NCI-H187 treated with DMSO at 0.1 percent for 48 hours (cell line): ENCODE data around the gene ARHGEF12.

ENCODE experiments used
- DNase-seq: peaks from one replicate; lab custom pipeline; 2025; lab: John Stamatoyannopoulos, UW

ARHGEF12 gene

DNA sequence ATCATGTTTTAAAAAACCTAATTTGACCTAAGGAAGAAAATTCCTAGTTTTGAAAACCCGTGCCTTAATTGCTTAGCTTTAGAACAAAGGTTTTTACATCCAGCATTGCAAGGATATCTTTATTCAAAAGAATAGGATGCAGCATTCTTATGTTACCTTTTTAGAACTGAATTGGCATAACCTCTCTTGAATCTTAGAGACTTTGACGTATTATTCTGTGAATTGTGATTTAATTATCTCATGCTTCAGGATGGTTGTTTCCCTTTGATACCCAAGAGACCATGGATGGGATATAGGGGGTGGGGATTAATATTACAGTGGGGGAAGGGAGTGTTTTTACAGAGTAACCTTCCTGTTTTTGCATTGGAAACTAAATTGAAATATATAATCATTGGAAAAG, 49.4 kb downstream of the ARHGEF12 start:
- DNase-seq: no peak

DNA sequence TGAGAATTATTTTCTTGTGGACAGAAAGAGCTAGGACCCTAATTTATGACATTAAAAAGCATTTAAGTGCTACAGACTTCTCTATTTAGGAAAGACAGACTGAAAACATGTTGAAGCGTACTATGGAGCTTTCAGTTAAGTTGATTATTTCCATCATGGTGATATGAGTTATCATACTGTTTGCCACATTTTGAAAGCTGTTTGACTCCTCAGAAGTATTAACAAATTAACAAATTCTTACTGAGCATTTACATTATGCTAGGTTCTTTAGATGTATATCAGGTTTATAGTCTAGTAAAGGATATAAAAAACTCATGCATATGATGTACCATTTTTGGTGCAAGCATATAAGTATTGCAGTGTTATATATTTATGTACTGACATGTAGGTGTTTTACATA, 50.1 kb downstream of the ARHGEF12 start:
- DNase-seq: no peak

DNA sequence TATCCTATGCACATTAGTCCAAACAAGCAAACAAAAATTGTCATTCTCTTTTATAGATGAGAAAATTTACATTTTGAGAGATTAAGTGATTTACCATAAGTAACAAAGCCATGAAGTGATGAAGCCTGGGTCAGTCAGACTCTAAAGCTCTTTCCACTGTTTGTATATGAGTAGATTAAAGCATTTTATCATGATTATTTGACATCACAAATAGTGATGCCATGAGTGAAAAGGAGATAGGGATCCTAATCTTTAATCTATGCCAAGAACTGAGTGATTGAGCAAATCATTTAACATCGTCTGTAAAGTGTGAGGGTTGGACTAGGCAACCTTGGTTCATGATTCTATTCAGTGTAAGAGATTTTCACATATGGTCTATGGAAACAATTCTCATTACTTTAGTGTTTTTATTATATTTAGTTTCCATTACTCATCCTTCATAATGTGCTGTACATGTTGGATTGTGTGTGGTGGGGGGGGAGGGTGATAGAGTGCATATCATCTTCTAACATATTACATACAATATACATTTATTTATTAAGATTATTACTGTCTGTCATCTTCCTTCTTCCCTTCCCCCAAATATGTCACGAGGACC, 50.7 kb downstream of the ARHGEF12 start:
- no peak for DNase-seq

DNA sequence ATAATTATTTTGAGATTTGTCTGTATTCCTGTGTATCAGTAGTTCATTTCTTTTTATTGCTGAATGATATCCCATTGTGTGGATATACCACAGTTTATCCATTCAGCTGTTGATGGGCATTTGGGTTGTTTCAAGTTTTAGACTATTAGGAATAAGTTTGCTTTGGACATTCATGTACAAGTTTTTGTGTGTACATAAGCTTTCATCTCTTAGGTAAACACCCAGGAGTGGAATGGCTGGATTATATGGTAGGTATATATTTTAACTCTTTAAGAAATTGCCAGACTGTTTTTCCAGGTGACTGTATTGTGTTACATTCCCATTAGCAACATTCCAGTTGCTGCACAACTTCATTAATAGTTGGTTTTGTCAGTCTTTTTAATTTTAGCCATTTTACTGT, 52.0 kb downstream of the ARHGEF12 start:
- no peak for DNase-seq

DNA sequence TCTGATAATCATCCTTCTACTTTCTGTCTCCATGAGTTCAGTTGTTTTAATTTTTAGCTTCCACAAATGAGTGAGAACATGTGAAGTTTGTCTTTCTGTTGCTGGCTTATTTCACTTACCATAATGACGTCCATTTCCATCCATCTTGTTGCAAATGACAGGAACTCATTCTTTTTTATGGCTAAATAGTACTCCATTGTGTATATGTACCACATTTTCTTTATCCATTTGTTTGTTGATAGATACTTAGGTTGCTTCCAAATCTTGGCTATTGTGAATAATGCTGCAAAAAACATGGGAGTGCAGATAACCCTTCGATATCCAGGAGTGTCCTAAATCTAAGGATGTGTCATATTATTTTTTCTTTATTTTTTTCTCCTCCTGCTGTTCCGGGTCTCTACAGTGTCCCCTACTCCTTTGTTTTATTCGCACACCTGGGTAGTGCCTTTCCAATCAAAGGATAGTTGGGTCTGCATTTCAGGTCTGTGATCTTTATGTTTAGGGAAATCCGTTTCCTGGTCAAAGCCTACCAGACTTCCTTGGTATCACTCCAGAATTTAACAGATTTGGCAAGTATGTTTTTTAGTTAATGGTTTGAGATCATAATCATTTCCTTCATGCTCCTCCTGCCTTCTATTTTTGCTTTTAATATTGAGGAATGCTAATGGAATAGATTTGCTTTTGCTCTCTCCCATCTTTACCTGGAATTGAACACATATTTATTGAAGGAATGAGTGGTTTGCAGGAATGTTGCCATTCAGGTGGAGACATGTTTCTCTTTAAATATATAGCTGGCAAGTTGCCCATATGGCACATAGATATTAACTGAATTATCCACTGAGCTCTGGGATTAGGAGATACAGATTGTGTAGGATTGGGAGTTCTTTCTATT, 53.7 kb downstream of the ARHGEF12 start:
- DNase-seq: no peak

DNA sequence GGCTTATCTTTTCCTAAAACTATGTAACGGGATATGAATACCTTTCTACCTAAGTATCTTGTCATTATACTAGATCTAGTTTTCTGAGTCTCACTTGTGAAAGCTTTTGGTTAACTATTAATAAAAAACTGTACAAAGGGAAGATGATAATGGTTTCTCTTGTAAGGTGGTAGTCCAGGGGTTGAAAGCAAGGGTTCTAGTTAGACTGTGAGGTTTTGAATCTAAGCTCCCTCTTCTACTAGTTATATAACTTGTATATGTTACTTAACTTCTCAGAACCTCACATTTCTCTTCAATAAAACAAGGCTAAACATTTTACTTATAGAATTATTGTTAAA, 54.3 kb downstream of the ARHGEF12 start:
- no peak for DNase-seq

DNA sequence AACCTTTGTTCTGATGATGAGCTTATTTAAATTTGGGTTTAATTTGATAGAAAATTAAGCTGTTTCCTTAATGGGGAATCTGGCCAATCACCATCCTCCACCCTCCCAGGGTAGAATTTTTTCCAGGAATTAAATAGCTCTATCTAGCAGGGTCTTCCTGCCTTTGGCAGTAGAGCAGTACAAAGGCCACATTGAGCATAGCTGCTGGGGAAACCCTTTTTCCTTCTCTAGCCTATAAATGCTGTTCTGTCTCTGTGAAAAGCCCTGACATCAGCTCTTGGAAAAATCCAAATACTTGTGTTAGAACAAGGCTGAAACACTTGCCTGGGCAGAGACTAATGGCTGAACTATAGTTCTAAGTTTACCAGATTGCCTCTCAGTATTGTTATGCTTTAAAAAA, 55.1 kb downstream of the ARHGEF12 start:
- DNase-seq: no peak

DNA sequence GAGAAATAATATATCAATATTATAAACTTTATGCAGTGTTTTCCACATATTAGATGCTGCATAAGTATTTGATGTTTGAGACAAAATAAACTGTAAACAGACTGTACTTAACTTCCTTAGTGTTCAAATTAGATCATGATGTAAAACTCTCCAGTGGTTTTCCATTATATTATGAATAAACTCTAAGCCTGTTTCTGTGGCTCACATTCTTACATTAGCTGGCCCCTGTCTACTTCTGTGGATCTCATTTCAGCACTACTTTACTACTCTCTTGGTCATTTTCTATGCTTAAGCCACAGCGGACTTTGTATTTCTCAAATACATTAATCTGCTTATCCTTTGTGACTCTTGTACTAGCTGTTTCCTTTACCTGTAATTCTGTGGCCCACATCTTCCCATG, 55.6 kb downstream of the ARHGEF12 start:
- no peak for DNase-seq

DNA sequence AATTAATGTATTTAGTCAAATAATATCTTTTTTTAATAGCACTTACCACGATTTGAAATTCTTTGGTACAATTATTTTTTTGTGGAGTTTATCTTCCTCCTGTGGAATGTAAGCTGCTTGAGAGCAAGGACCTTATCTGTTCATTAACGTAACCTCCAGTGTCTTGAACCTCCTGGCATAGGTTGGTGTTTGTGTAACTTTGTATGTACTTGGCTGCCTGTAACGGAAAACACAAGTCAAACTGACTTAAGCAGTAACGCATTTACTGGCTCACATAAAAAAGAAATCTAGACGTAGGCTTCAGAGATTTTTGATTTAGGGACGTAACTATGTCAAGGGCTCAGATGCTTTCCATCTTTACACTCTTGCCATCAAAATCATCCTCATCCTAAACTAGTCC, 56.1 kb downstream of the ARHGEF12 start:
- no peak for DNase-seq

DNA sequence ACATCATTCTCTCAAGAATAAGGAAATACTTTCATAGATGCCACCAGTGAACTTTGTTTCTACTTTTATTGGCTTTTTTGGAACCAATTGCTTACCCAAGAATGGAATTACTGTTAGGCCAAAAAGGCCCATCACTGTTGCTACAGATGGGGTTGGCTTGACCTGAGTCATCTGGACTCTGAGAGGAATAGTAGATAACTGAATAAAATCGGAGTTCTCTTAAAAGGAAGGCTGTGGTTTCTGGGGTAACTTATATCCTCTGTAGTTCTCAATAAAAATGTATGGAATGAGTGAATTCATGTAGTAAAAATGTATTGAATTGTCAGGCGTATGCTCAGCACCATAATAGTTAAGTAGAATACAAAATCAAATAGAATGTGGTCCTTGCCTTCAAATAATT, 56.6 kb downstream of the ARHGEF12 start:
- DNase-seq: no peak

DNA sequence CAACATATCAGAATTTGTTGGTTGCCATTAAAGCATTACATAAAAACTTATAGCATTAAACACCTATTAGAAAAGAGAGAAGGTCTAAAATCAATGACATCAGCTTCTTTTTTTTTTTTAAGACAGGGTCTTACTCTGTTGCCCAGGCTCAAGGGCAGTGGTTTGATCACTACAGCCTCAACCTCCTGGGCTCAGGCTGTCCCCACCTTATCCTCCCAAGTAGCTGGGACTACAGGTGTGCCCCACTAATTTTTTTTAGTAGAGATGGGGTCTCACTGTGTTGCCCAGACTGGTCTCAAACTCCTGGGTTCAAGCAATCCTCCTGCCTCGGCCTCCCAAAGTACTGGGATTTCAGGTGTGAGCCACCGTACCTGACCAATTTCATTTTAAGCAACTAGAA, 57.9 kb downstream of the ARHGEF12 start:
- no peak for DNase-seq

DNA sequence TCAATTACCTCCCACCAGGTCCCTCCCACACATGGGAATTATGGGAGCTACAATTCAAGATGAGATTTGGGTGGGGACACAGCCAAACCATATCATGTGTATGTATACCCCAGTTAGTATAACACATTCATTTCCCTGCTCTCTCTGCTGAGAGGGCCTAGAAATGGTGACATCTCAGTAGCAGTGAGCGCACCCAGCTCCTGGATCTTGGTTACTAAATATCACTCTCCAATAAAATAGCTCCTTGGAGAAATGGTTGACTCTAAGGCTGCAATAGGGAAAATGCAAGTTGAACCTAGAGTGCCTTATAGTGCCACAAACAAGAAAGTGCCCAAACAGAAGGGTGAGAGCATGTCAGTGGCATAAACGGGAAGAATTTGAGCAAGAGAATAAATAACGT, 59.6 kb downstream of the ARHGEF12 start:
- no peak for DNase-seq

DNA sequence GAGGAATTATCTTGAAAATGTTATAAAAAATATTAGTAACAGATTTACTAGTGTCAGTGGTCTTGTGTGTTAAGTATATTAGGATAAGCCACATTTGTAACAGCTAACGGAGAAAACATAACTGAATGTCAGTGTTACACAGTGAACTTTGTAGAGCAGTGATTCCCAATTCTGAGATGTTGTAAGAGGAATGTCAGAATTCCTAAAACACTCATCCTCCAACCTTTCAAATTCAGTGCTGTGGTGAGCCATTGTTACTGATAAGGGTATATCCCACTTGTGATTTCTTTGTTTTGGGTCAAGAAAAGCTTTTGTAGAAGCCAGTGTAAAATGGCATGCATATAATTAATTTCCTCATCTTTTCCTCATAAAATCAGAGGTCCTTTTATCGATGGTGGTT, 61.9 kb downstream of the ARHGEF12 start:
- no peak for DNase-seq

DNA sequence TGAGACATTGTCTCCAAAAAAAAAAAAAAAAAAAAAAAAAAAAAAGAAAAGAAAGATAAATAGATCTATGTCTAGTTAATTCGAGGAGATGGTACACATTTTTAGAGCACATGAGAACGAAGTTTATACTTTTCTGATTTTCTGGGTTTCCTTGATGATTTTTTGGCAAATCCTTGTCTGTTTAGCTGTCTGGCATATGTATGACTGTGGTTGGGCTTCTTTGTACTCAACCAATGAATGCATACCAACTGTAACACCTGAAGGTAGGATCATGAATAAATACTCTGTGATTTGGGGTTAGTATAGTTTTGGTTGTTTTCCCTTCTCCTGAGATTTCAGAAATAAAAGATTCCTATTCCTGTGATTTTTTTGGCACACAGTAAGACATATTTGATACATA, 63.1 kb downstream of the ARHGEF12 start:
- DNase-seq: no peak

DNA sequence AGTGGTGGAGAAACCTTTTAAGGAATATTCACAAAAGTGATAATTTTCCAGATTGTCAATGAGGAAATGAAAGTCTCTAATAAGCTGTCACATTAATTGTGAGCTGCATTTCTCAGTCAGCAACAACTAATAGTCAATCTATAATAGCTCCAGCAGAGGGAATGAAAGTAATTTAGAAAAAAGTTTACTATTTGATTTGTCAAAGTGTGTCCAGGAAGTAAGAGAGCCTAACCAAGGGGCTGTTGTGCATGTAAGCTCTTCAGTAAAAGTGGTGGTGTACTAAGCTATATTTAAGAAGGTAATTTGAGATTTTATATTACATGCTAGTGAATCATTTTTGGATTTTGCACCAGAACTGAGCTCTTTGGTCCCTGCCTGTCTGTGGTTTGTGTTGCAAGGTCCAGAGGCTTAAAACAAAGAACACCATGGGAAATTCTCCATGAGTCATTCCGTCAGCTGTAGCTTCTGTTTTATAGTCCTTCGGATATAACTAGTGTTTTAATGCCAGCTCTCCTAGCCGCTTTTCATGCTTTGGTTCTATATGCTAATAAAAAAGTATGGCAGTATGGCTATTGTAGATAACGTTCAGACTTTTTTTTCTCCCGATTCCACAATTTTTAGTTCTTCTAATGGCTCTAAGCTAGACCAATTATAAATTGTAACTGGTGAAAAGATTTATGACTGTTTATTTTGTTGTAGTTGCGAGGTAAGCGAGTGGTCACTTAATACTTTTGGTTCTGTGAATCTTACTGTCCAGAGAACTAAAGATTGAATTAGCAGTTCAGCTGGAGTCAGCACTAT, 64.6 kb downstream of the ARHGEF12 start:
- no peak for DNase-seq

DNA sequence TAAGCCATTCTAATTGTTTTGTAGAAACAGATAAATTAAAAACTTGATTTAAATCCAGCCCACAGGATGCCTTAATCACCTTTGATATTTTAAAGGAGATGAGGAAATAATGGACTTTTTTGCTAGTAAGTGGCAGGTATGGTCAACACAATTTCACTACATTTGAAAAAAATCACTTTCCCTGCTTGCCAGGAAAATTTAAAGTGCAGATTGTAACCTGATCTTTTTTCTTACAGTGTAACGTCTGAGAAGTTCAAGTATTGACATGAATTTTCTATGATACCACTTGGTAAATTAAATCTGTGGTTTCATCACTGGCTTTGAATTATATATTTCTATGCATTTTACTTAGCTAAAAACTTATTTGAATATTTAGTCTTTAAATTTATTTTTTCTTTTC, 65.3 kb downstream of the ARHGEF12 start:
- no peak for DNase-seq

DNA sequence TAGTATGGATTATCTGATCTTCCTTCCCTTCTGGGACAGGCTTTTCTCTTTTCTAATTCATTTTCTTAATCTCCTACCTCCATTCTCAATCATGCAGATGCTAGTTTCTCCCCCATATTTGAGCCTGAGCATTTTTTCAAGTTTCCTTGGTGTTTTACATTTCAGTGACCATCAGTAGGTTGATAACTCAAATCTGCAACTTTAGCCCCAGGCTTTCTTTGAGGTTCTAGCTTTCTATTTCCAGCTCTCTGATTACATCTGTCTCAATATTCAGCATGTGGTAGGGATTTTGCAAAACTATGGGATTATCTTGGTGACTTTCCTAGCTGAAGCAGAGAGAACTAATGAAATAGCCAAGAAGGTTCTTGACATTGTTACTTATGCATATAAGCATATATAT, 67.8 kb downstream of the ARHGEF12 start:
- DNase-seq: no peak

DNA sequence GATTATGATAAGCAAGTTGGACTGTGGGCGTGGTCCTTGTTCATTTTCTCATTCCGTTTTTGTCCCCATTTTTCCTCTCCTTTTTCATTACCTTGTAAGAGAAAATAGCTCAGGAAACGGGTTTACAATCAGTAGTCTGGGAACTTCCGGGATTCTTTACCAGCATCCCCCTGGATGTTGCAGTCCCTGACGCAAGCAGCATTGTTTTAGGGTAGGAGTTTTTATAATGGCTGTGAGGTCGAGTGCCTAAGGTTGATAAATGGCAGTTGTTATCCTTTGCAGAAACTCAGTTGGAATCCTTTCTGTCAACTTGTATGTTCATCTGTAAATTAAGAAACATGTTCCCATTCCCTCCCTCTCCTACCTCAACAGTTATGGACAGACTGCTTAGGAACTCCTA, 68.3 kb downstream of the ARHGEF12 start:
- no peak for DNase-seq

DNA sequence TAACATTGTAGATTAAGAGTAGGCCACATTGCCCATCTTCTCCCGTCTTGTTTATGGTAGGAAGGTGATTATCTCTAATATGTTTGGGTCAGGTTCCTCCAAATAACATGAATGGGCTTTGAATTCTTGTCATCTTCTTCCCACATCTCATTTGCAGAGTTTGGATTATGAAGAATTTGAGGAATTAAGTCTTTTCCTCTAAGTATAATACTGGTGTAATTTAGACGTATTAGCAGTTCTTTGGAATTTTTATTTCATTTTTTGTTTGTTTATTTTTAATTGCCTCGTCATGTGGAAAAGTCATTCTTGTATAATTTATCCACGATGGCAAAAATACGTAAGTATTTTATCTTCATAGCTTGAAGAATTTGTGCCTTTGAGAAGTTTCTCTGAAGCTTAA, 73.4 kb downstream of the ARHGEF12 start:
- no peak for DNase-seq

DNA sequence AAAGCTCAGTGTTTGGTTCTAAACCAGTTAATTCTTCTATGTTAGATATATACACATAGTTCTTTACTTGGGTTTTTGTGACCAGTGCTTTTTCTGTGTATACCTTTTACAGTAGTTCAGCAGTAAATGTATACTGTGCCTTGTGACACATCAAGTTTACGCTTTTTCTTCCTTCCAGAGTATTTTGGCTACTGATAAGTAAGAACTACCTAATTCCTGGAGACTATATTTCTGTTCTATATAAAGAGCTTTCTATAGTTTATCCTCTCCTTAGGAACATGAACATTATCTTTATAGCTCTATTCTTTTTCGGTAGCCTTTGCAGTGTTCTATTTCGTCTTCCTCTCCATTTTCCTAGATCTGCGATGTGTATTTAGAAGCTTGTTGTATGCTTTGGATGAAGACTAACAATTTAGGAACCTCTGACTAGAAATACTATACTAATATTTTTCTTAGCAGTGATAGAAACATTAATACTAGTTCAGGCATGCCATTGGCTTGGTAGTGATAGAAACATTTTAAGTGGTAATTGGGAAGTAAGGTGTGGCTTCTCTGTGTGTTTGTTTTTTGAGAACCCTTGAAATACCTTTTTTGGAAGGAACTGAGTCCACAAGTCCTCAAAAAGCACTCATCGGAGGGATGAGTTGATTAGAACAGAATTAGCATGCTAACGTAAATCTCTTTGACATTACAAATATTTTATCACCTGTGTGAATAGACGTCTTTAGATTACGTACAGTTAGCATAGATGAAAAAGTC, 74.6 kb downstream of the ARHGEF12 start:
- no peak for DNase-seq

DNA sequence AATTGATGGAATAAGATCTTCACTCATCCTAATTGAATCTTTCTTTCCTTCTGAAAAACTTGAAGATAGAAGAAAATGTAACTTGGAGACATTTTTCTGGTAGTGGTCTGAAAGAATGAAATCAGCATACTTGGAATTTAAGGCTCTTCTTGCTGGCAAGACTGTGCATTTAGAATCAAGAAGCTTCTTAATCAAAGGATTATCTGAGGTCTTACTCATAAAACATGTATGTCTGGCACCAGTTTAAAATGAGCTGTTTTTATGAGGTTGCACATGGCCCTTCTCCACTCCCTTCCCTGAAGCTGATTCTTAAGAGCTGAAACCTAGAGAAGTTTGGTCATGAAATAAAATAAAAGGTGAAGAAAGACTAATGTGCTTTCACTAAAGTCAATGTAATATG, 77.3 kb downstream of the ARHGEF12 start:
- DNase-seq: no peak

DNA sequence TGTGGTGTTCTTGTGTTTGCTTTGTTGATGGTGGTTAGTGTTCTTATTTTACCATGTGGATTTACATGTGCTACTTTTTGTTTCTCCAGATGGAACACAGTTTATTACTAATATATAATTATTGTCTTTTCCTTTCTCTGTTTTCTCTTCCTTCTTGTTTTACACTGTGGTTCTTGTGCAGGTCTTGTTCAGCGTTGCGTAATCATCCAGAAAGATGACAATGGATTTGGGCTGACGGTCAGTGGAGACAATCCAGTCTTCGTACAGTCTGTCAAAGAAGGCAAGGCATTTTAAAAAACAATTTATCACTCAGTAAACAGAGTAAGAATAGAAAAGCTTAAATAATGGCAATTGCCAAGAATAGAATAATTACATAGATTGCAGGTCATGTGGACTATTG, 84.4 kb downstream of the ARHGEF12 start:
- no peak for DNase-seq
